ENCODE measurements around the gene DOCK2.

Gene DOCK2

DNA sequence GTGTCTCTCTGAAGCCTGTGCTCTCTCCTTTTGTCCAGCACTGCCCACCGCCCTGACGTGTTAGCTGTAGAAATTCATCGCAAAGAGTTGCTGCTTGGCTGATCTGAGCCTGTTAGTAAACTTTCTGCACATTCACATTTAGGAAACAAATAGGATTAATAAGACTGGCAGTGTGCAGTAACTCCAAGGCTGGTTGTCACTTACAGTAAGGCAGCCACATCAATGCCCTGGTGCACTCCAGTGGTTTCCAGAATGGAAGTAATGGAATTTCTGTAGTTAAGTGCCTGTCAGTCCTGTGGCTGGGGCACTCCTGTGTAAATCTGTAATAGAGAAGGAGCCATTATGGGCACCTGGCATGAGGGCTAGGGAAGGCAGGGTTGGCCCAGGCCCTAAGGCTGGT is 70.6 kb downstream of the DOCK2 start:
- no peak for TF ChIP-seq FOXP2 (optimal IDR thresholded peaks at IDR 0.05; ENCODE audit: control extremely low read depth, extremely low read length, insufficient read depth)
- TF ChIP-seq POLR2AphosphoS5 (IDR thresholded peaks at IDR 0.05; ENCODE audit: borderline replicate concordance, low read depth, low read length), result no peak
- no peak for TF ChIP-seq EZH2 (IDR thresholded peaks at IDR 0.05)
- no peaks in the 10 kb centered on the region for H3K9me3 ChIP-seq (ENCODE audit: low read depth, low read length)
- no peak for DNase-seq (ENCODE audit: low read depth, low spot score)
- no peak overlapping the region for H3K4me3 ChIP-seq
- H3K27ac ChIP-seq, result no peak overlapping the region
- no peak overlapping the region for H3K9ac ChIP-seq (ENCODE audit: insufficient read length)
- no peaks in the 10 kb centered on the region for H3K36me3 ChIP-seq (ENCODE audit: insufficient read depth, low read length)

DNA sequence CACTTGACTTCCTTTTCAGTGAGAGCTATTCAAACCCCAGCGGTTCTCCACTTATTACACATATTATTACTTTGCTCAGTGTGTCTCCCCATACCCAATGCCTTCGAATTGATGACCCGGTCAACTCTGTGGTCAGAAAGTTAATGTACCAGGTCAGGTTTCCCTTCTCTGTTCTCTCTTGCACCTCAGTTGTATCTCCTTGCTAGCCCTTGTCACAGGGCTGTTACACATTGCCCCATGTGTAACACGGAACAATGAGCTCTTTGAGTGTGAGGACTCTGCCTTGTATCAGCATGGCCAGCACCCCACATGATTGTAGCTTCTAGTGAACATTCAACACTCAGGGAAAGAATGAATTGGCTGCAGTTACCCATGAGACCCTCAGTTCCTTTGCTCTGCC is 73.6 kb downstream of the DOCK2 start:
- Histone ChIP-seq H3K27ac (no peak overlapping the region), H3K9me3 (ENCODE audit: low read depth, low read length) (no peaks in the 10 kb centered on the region), H3K9ac (ENCODE audit: insufficient read length) (no peak overlapping the region), H3K36me3 (ENCODE audit: insufficient read depth, low read length) (no peaks in the 10 kb centered on the region), H3K4me3 (no peak overlapping the region)
- DNase-seq (ENCODE audit: low read depth, low spot score), result no peak
- TF ChIP-seq FOXP2 (optimal IDR thresholded peaks at IDR 0.05; ENCODE audit: control extremely low read depth, extremely low read length, insufficient read depth) (no peak), EZH2 (IDR thresholded peaks at IDR 0.05) (no peak), POLR2AphosphoS5 (IDR thresholded peaks at IDR 0.05; ENCODE audit: borderline replicate concordance, low read depth, low read length) (no peak)

DNA sequence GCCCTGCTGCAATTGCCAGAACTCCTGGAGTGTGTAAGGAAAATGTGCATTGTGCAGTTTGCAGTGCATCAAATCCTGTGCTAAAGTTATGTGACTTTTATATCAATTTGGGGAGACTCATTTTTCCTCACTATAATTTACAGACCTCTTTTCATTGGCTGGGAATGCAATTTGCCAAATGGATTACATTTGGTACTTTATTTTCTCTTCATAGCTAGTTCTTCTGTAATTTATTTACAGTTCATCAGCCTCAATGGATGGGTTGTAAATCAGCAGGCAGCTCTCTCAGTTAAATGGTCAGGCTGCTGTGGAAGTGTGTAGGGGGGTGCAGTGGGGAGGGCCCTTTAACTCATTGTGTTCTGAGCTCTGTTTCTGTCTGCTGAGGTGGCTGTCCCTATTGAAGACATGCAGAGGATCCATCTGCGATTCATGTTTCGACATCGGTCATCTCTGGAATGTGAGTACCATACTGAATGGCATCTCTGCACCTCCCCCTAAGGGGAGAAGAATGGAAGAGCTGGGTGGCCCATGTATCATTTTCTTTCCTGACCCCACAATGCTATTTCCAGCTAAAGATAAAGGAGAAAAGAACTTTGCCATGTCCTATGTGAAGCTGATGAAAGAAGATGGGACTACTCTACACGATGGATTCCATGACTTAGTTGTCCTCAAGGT is 74.6 kb downstream of the DOCK2 start:
- H3K27ac ChIP-seq, result no peak overlapping the region
- no peak overlapping the region for H3K9ac ChIP-seq (ENCODE audit: insufficient read length)
- no peak for TF ChIP-seq POLR2AphosphoS5 (IDR thresholded peaks at IDR 0.05; ENCODE audit: borderline replicate concordance, low read depth, low read length)
- TF ChIP-seq FOXP2 (optimal IDR thresholded peaks at IDR 0.05; ENCODE audit: control extremely low read depth, extremely low read length, insufficient read depth), result no peak
- no peak for TF ChIP-seq EZH2 (IDR thresholded peaks at IDR 0.05)
- no peak overlapping the region for H3K4me3 ChIP-seq
- no peak for DNase-seq (ENCODE audit: low read depth, low spot score)
- no peaks in the 10 kb centered on the region for H3K9me3 ChIP-seq (ENCODE audit: low read depth, low read length)
- H3K36me3 ChIP-seq (ENCODE audit: insufficient read depth, low read length), result no peaks in the 10 kb centered on the region

DNA sequence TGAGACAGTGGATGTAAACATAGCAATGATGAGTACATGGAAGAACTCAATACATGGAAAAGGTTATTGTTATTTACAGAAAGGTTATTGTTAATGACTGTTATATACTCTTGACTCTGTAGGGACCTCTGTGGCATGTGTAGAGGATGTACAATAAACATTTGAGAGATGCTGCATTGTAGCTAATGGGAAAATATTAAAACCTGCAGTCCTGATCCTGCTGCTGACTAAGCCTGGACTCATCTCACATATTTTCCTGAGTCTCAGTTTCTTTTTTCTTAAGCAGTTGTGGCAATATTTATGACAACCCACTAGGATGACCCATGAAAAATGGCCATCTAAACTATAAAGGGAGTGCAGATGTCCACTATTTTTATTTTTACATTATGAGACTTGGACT is 75.4 kb downstream of the DOCK2 start:
- Histone ChIP-seq H3K36me3 (ENCODE audit: insufficient read depth, low read length) (no peaks in the 10 kb centered on the region), H3K9me3 (ENCODE audit: low read depth, low read length) (no peaks in the 10 kb centered on the region), H3K9ac (ENCODE audit: insufficient read length) (no peak overlapping the region), H3K27ac (no peak overlapping the region), H3K4me3 (no peak overlapping the region)
- DNase-seq (ENCODE audit: low read depth, low spot score), result no peak
- TF ChIP-seq POLR2AphosphoS5 (IDR thresholded peaks at IDR 0.05; ENCODE audit: borderline replicate concordance, low read depth, low read length) (no peak), EZH2 (IDR thresholded peaks at IDR 0.05) (no peak), FOXP2 (optimal IDR thresholded peaks at IDR 0.05; ENCODE audit: control extremely low read depth, extremely low read length, insufficient read depth) (no peak)

- H3K27ac ChIP-seq, result no peak overlapping the region
- no peaks in the 10 kb centered on the region for H3K9me3 ChIP-seq (ENCODE audit: low read depth, low read length)
- no peak overlapping the region for H3K4me3 ChIP-seq
- no peak overlapping the region for H3K9ac ChIP-seq (ENCODE audit: insufficient read length)
- DNase-seq (ENCODE audit: low read depth, low spot score), result no peak
- H3K36me3 ChIP-seq (ENCODE audit: insufficient read depth, low read length), result no peaks in the 10 kb centered on the region
- TF ChIP-seq FOXP2 (optimal IDR thresholded peaks at IDR 0.05; ENCODE audit: control extremely low read depth, extremely low read length, insufficient read depth) (no peak), EZH2 (IDR thresholded peaks at IDR 0.05) (no peak), POLR2AphosphoS5 (IDR thresholded peaks at IDR 0.05; ENCODE audit: borderline replicate concordance, low read depth, low read length) (no peak)
Observed at GRCh38 chr5:169716287-169716686, 79.2 kb downstream of the DOCK2 start.

DNA sequence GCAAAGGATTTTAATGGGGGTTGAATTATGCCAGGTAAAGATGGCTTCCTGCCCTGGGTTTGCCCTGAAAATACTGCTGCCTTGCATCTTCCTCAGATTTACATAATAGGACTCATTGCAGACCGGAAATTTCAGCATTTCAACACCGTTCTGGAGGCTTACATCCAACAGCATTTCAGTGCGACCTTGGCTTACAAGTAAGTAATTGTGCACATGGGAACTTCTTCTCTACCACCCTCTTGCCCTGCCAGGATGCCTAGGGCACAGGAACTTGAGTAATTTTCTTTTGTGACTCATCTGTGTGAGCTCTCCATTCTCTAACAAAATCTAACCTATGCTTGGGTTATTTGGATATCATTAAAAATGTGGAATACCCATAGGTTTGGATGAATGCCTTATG is 80.2 kb downstream of the DOCK2 start:
- Histone ChIP-seq H3K4me3 (no peak overlapping the region), H3K27ac (no peak overlapping the region), H3K9me3 (ENCODE audit: low read depth, low read length) (no peaks in the 10 kb centered on the region), H3K36me3 (ENCODE audit: insufficient read depth, low read length) (no peaks in the 10 kb centered on the region), H3K9ac (ENCODE audit: insufficient read length) (no peak overlapping the region)
- DNase-seq (ENCODE audit: low read depth, low spot score), result no peak
- no peak for TF ChIP-seq FOXP2 (optimal IDR thresholded peaks at IDR 0.05; ENCODE audit: control extremely low read depth, extremely low read length, insufficient read depth)
- no peak for TF ChIP-seq POLR2AphosphoS5 (IDR thresholded peaks at IDR 0.05; ENCODE audit: borderline replicate concordance, low read depth, low read length)
- no peak for TF ChIP-seq EZH2 (IDR thresholded peaks at IDR 0.05)

DNA sequence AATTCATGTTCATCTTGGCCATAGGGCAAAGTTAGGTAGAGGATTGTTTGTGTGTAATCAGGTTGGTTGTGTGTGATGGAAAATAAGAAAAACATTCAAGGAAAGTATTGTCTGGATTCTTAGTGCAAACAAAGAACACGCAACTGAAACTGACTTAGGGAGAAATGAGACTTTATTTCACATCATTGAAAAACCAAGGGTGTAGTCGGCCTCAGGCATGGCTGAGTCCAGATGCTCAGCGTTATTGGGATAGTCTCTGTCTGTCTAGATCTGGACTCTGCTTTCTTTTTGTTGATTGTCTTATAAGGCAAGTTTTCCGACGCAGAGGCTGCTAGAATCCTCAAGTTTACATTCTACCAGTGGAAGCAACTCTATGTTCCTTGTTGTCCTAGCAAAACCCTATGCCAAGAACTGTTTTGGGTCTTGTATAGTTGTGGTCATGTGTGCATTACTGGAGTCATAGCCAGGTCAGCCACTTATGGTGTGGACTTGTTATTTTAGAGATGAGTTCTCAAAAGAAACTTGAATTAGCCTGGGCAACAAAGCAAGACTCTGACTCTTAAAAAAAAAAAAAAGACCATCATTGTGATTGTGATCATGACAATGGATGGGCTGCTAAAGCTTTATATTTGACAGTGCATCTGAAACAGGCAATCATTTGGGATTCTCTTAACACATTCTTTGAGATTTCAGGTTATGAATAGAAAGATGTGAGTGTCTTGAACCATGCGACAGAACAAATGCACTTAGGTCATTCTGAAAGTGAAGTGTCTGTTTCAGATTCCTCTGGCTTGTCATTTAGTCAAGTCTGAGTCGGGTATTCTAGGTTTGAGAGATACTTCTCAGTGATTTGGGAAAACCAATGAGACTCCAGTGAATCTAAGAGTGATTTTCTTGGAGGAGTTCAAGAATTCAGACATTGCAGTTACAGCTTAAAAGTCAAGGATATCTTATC is 82.6 kb downstream of the DOCK2 start:
- no peak for TF ChIP-seq EZH2 (IDR thresholded peaks at IDR 0.05)
- no peak overlapping the region for H3K4me3 ChIP-seq
- no peak overlapping the region for H3K27ac ChIP-seq
- H3K9ac ChIP-seq (ENCODE audit: insufficient read length), result no peak overlapping the region
- no peaks in the 10 kb centered on the region for H3K36me3 ChIP-seq (ENCODE audit: insufficient read depth, low read length)
- H3K9me3 ChIP-seq (ENCODE audit: low read depth, low read length), result no peaks in the 10 kb centered on the region
- DNase-seq (ENCODE audit: low read depth, low spot score), result no peak

- Histone ChIP-seq H3K9me3 (ENCODE audit: low read depth, low read length) (no peaks in the 10 kb centered on the region), H3K36me3 (ENCODE audit: insufficient read depth, low read length) (no peaks in the 10 kb centered on the region), H3K9ac (ENCODE audit: insufficient read length) (no peak overlapping the region), H3K27ac (no peak overlapping the region), H3K4me3 (no peak overlapping the region)
- no peak for DNase-seq (ENCODE audit: low read depth, low spot score)
- no peak for TF ChIP-seq EZH2 (IDR thresholded peaks at IDR 0.05)
- no peak for TF ChIP-seq FOXP2 (optimal IDR thresholded peaks at IDR 0.05; ENCODE audit: control extremely low read depth, extremely low read length, insufficient read depth)
- TF ChIP-seq POLR2AphosphoS5 (IDR thresholded peaks at IDR 0.05; ENCODE audit: borderline replicate concordance, low read depth, low read length), result no peak
Observed at GRCh38 chr5:169721771-169722170, 84.7 kb downstream of the DOCK2 start.
